SU-DHL-6 (cell line): ENCODE measurements around the gene XPNPEP2.

Experiments
- H2AFZ ChIP-seq: fragments of 200-600 bp; sonication (generic); 2 replicates; pipeline ENCODE4 v1.6.1; 2014; ENCODE audit warnings: low read depth, mild to moderate bottlenecking, moderate library complexity, mixed read lengths, antibody characterized with exemption, low read length; ENCODE audit not compliant: severe bottlenecking
- H3F3A ChIP-seq: fragments of 200-600 bp; shearing (Covaris generic); 2 replicates; pipeline ENCODE4 v1.6.0; 2016; ENCODE audit warnings: antibody characterized with exemption, mild to moderate bottlenecking; ENCODE audit not compliant: insufficient read depth
- H3K27ac ChIP-seq: fragments of 200-600 bp; sonication (generic); 2 replicates; pipeline ENCODE4 v1.5.1; 2016; ENCODE audit warnings: low read depth, mild to moderate bottlenecking, low read length, moderate library complexity, mixed read lengths
- H3K27me3 ChIP-seq: fragments of 200-600 bp; sonication (generic), shearing (Covaris generic); 2 replicates; pipeline ENCODE4 v1.6.0; 2014; ENCODE audit warnings: mild to moderate bottlenecking, low read length
- H3K36me3 ChIP-seq: fragments of 200-600 bp; sonication (generic); 2 replicates; pipeline ENCODE4 v1.6.1; 2014; ENCODE audit warnings: mild to moderate bottlenecking, low read length, mixed read lengths
- H3K4me2 ChIP-seq: fragments of 300-600, 200-600 bp; shearing (Covaris generic), sonication (generic); 2 replicates; pipeline ENCODE4 v1.6.0; 2014; ENCODE audit warnings: low read length, low read depth, mild to moderate bottlenecking; ENCODE audit not compliant: poor library complexity, severe bottlenecking
- H3K4me3 ChIP-seq: fragments of 200-600 bp; sonication (generic); 2 replicates; pipeline ENCODE4 v1.5.1; 2014; ENCODE audit warnings: antibody characterized with exemption, low read length, mild to moderate bottlenecking, mixed read lengths; ENCODE audit not compliant: insufficient read depth, poor library complexity, severe bottlenecking
- H3K79me2 ChIP-seq: fragments of 200-600 bp; sonication (generic); 2 replicates; pipeline ENCODE4 v1.6.1; 2014; ENCODE audit warnings: mild to moderate bottlenecking, low read length, moderate library complexity; ENCODE audit not compliant: insufficient read depth
- H3K9ac ChIP-seq: fragments of 200-600 bp; sonication (generic); 2 replicates; pipeline ENCODE4 v1.7.0; 2014; ENCODE audit warnings: mild to moderate bottlenecking, low read length
- H3K9me2 ChIP-seq: fragments of 200-600 bp; sonication (generic); replicated peaks from 2 replicates; pipeline ENCODE4 v1.6.1; 2014; ENCODE audit warnings: low read length; ENCODE audit not compliant: insufficient read depth
- H3K9me3 ChIP-seq: fragments of 200-600 bp; sonication (generic); 2 replicates; pipeline ENCODE4 v1.6.1; 2014; ENCODE audit warnings: low read length, mixed read lengths; ENCODE audit not compliant: insufficient read depth
- H4K20me1 ChIP-seq: fragments of 200-600 bp; sonication (generic); 2 replicates; pipeline ENCODE4 v1.6.1; 2014; ENCODE audit warnings: low read depth, mild to moderate bottlenecking, antibody characterized with exemption, low read length, moderate library complexity, mixed read lengths
- CTCF ChIP-seq: fragments of 200-600 bp; sonication (generic); IDR thresholded peaks from one replicate; pipeline ENCODE4 v1.5.1; 2017; ENCODE audit warnings: antibody characterized with exemption, mild to moderate bottlenecking, low read length, moderate library complexity; ENCODE audit not compliant: insufficient read depth, poor library complexity, severe bottlenecking
- EZH2phosphoT487 ChIP-seq: fragments of 200-600 bp; sonication (generic), shearing (Covaris generic); conservative IDR thresholded peaks from 2 replicates; pipeline ENCODE4 v1.6.1; 2018; ENCODE audit warnings: mild to moderate bottlenecking, antibody characterized with exemption, low read length, moderate library complexity, mixed read lengths

Gene XPNPEP2

GRCh38 chrX:129721870-129722269, 16.9 kb upstream of the XPNPEP2 start:
- no peaks in the 10 kb centered on the region for H3F3A ChIP-seq
- H3K27ac ChIP-seq = no peak overlapping the region
- H3K27me3 ChIP-seq = no peaks in the 10 kb centered on the region
- H3K79me2 ChIP-seq = no peaks in the 10 kb centered on the region
- H3K9me2 ChIP-seq = no peaks in the 10 kb centered on the region
- H3K9me3 ChIP-seq = no peaks in the 10 kb centered on the region
- H3K4me3 ChIP-seq = no peak overlapping the region
- H3K4me2 ChIP-seq = no peak overlapping the region
- H3K36me3 ChIP-seq = no peaks in the 10 kb centered on the region
- no peak overlapping the region for H3K9ac ChIP-seq
- H4K20me1 ChIP-seq = no peaks in the 10 kb centered on the region
- TF ChIP-seq EZH2phosphoT487 (no peak), CTCF (no peak)
- no peak overlapping the region for H2AFZ ChIP-seq

GRCh38 chrX:129723511-129723910, 15.3 kb upstream of the XPNPEP2 start:
- H2AFZ ChIP-seq = no peak overlapping the region

GRCh38 chrX:129724754-129725153, 14.0 kb upstream of the XPNPEP2 start:
- H3K9me2 ChIP-seq = no peaks in the 10 kb centered on the region
- H4K20me1 ChIP-seq = no peaks in the 10 kb centered on the region
- H3F3A ChIP-seq = no peaks in the 10 kb centered on the region
- no peaks in the 10 kb centered on the region for H3K27me3 ChIP-seq
- H3K36me3 ChIP-seq = no peaks in the 10 kb centered on the region
- TF ChIP-seq EZH2phosphoT487 (no peak), CTCF (no peak)
- H2AFZ ChIP-seq = no peak overlapping the region
- H3K4me2 ChIP-seq = no peak overlapping the region
- no peak overlapping the region for H3K4me3 ChIP-seq
- H3K9ac ChIP-seq = no peak overlapping the region
- H3K79me2 ChIP-seq = no peaks in the 10 kb centered on the region
- no peak overlapping the region for H3K27ac ChIP-seq
- no peaks in the 10 kb centered on the region for H3K9me3 ChIP-seq

More at GRCh38 chrX:129723511-129723910, 15.3 kb upstream of the XPNPEP2 start:
- H4K20me1 ChIP-seq = no peaks in the 10 kb centered on the region
- H3K79me2 ChIP-seq = no peaks in the 10 kb centered on the region
- H3K36me3 ChIP-seq = no peaks in the 10 kb centered on the region
- no peak overlapping the region for H3K4me2 ChIP-seq
- H3K27me3 ChIP-seq = no peaks in the 10 kb centered on the region
- no peaks in the 10 kb centered on the region for H3K9me3 ChIP-seq
- no peaks in the 10 kb centered on the region for H3K9me2 ChIP-seq
- H3K27ac ChIP-seq = no peak overlapping the region
- H3K4me3 ChIP-seq = no peak overlapping the region
- TF ChIP-seq CTCF (no peak), EZH2phosphoT487 (no peak)
- H3F3A ChIP-seq = no peaks in the 10 kb centered on the region
- no peak overlapping the region for H3K9ac ChIP-seq
